ACC112 (cell line): Measurements from ENCODE around the gene ADK.
"Not testable (repeated sequence)": the region's sequence is repeated elsewhere in the genome, so short reads cannot be mapped to it uniquely, and the experiment has no call there.

Source experiments
- H2AFZ ChIP-seq: fragments of 200-600 bp; sonication (generic); one replicate; pipeline ENCODE4 v1.6.0; 2017; ENCODE audit warnings: antibody characterized with exemption, low read length; ENCODE audit not compliant: unreplicated experiment
- H3K27ac ChIP-seq: fragments of 200-600 bp; sonication (generic); 2 replicates; pipeline ENCODE4 v1.5.1; 2014; ENCODE audit warnings: low read depth, mild to moderate bottlenecking, antibody characterized with exemption, low read length, moderate library complexity
- H3K27me3 ChIP-seq: fragments of 200-600 bp; sonication (generic); 2 replicates; pipeline ENCODE4 v1.6.1; 2014; ENCODE audit warnings: mild to moderate bottlenecking, antibody characterized with exemption, low read length, moderate library complexity, mixed read lengths; ENCODE audit not compliant: insufficient read depth
- H3K36me3 ChIP-seq: fragments of 200-600 bp; sonication (generic); 2 replicates; pipeline ENCODE4 v1.6.1; 2016; ENCODE audit warnings: mild to moderate bottlenecking, antibody characterized with exemption, low read length, moderate library complexity, mixed read lengths; ENCODE audit not compliant: insufficient read depth
- H3K4me1 ChIP-seq: fragments of 200-600 bp; sonication (generic); one replicate; pipeline ENCODE4 v1.6.1; 2016; ENCODE audit warnings: low read length, mixed read lengths; ENCODE audit not compliant: insufficient read depth, unreplicated experiment, control insufficient read depth
- H3K4me3 ChIP-seq: fragments of 200-600 bp; sonication (generic); 2 replicates; pipeline ENCODE4 v1.5.1; 2014; ENCODE audit warnings: mild to moderate bottlenecking, low read depth, low read length
- H3K79me2 ChIP-seq: fragments of 200-600 bp; sonication (generic); one replicate; pipeline ENCODE4 v1.6.0; 2016; ENCODE audit warnings: low read length; ENCODE audit not compliant: control insufficient read depth, unreplicated experiment, insufficient read depth

Gene ADK

DNA sequence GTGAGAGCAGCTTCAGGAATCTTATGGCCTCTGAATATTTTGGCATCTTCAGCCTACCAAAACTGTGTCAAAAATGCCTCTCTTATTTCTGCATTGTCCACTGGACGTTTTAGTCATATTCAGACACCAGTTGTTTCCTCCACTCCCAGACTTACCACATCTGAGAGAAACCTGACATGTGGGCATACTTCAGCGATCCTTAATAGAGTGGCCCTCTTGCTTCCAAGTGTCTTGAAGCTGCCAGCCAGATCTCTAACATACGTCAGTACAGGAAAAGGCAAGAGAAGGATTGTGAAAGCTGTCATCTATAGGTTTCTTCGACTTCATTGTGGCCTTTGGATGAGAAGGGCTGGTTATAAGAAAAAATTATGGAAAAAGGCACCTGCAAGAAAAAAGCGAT is 376.6 kb downstream of the ADK start:
- not testable (repeated sequence) for H3K27me3 ChIP-seq, H3K79me2 ChIP-seq, H3K27ac ChIP-seq

DNA sequence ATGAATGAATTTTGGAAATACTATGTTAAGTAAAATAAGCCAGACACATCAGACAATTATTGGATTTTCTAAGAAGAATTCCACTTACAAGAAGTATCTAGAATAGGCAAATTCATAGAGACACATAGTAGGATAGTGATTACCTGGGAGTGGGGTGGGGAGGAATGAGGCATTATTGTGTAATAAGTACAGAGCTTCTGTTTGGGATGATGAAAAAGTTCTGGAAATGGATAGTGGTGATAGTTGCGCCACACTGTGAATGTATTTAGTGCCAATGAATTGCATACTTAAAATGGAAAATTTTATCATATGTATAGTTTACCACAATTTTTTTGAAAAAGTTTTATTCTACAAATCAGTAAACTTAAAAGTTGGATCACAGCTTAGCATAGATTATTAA is 378.2 kb downstream of the ADK start:
- Histone ChIP-seq H2AFZ (no peak overlapping the region), H3K4me1 (no peaks in the 10 kb centered on the region), H3K27ac (no peak overlapping the region), H3K36me3 (peaks cover 6% of the 10 kb centered on the region; the same call in 1 of the 2 replicates), H3K27me3 (no peaks in the 10 kb centered on the region), H3K79me2 (no peaks in the 10 kb centered on the region), H3K4me3 (no peak overlapping the region)

More for the DNA sequence above, 376.6 kb downstream of the ADK start:
- H3K36me3 ChIP-seq, H2AFZ ChIP-seq, H3K4me1 ChIP-seq, H3K4me3 ChIP-seq: not testable (repeated sequence)

DNA sequence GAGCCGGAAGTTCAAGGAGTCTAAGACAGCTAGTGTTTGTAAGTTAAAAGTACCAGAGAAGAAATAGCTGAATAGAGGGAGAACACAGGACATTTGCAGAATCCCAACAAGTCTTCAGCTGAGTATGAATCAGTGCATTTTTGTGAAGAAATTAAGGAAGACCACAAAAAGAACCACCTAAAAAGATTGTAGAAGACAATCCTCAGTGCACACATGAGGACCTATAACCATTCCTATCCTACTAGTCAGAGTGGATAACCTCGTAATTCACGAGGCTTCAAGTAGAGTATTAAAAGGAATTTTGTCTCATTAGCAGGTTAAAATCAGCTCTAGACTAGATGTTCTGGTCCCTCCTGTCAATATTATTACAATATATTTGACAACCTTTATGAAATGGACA is 380.0 kb downstream of the ADK start:
- Histone ChIP-seq H3K4me3 (no peak overlapping the region), H3K79me2 (no peaks in the 10 kb centered on the region), H3K27ac (no peak overlapping the region), H3K27me3 (no peaks in the 10 kb centered on the region), H3K36me3 (peaks cover 6% of the 10 kb centered on the region; the same call in 1 of the 2 replicates), H2AFZ (no peak overlapping the region), H3K4me1 (no peaks in the 10 kb centered on the region)

DNA sequence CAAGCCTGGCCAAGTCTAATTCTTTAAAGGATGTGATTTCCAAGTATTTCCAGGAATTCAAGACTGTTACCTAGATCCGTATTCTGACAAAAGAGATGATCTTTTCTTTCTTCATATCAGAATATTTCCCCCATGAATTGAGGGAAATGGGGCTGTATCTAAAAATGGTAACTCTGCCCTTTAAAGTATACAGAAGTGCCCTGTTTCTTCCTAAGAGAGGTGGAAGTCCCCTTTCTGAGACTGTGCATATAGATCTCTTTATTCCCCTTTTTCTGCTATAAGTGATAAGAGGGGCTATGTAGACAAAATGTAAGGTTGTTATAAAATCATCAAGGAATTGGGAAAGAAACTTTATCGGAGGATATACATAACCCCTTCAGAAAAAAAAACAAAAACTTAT is 388.3 kb downstream of the ADK start:
- no peaks in the 10 kb centered on the region for H3K27me3 ChIP-seq
- H3K4me1 ChIP-seq = peaks cover 13% of the 10 kb centered on the region
- H3K27ac ChIP-seq = no peak overlapping the region
- H3K79me2 ChIP-seq = no peaks in the 10 kb centered on the region
- H3K36me3 ChIP-seq = no peaks in the 10 kb centered on the region
- H2AFZ ChIP-seq = no peak overlapping the region
- H3K4me3 ChIP-seq = no peak overlapping the region

DNA sequence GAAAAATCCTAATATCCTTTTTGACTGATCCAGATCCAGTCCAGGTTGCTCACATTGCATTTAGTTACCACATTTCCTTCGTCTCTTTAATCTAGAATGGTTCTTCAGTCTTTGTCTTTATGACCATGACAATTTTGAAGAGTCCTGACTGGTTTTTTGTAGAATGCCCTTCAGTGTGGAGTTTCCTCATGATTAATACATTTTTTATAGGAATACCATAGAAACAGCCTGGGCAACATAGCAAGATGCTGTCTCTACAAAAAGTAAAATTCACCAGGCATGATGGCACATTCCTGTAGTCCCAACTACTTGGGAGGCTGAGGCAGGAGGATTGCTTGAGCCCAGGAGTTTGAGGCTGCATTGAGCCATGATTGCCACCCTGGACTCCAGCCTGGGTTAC is 390.4 kb downstream of the ADK start:
- no peak overlapping the region for H2AFZ ChIP-seq
- peaks cover 16% of the 10 kb centered on the region for H3K4me1 ChIP-seq
- no peaks in the 10 kb centered on the region for H3K36me3 ChIP-seq
- H3K27ac ChIP-seq = no peak overlapping the region
- no peaks in the 10 kb centered on the region for H3K79me2 ChIP-seq
- no peak overlapping the region for H3K4me3 ChIP-seq
- no peaks in the 10 kb centered on the region for H3K27me3 ChIP-seq

DNA sequence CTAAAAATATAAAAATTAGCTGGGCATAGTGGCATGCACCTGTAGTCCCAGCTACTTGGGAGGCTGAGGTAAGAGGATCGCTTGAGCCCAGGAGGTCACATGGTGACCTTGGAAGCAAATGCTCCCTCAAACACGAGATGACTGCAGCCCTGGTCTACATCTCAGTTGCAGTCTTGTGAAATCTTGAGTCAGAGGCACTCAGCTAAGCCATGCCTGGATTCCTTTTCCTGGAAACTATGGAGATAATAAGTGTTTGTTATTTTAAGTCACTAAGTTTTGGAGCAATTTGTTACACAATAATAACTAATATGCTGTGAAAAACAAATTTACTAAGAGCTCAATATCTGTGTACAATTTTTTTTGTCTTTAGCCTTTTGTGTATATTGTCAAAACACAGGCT is 391.1 kb downstream of the ADK start:
- H3K79me2 ChIP-seq = no peaks in the 10 kb centered on the region
- no peaks in the 10 kb centered on the region for H3K36me3 ChIP-seq
- peak overlapping the region; percentile 87 for H3K27ac ChIP-seq
- H3K4me3 ChIP-seq = no peak overlapping the region
- peaks cover 16% of the 10 kb centered on the region for H3K4me1 ChIP-seq
- H2AFZ ChIP-seq = no peak overlapping the region
- no peaks in the 10 kb centered on the region for H3K27me3 ChIP-seq

DNA sequence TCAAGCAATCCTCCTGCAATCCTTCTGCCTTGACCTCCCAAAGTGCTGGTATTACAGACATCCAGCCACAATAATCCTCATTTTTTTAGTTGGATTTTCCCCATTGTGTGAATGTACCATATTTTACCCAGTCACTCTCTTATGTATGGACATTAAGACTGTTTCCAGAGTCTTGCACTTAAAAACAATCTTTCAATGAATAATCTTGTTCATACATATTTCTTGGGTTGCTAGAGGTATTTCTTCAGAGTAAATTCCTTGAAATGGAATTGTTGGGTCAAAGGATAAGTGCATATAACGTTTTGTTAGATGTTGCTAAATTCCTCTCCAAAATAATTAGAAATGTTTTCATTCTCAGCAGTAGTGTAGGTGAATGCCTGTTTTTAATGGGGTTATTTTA is 392.3 kb downstream of the ADK start:
- Histone ChIP-seq H3K27me3 (no peaks in the 10 kb centered on the region), H2AFZ (no peak overlapping the region), H3K4me3 (no peak overlapping the region), H3K79me2 (no peaks in the 10 kb centered on the region), H3K27ac (peak overlapping the region; percentile 52), H3K4me1 (peaks cover 16% of the 10 kb centered on the region), H3K36me3 (no peaks in the 10 kb centered on the region)

DNA sequence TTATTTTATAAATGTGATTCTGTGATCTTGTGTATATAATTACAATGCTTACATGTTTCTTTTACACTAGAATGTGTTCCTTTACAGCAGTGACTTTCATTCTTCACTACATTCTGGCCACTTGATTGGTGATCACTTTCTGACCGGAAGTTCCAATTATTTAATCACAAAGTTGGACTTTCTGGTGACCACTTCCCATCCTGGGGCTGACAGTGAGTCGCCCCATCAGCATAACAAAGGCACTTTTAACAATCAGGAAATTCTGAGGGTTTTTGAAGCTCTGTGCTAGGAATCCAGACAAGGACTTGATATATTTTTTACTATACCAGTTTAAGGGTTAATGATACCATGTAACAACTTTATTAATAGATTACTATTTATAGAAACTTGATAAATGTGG is 393.1 kb downstream of the ADK start:
- Histone ChIP-seq H3K27ac (peak overlapping the region; percentile 52), H3K4me3 (peak overlapping the region; percentile 10; the same call in 1 of the 2 replicates), H2AFZ (peak overlapping the region; percentile 11), H3K4me1 (peaks cover 16% of the 10 kb centered on the region), H3K36me3 (no peaks in the 10 kb centered on the region), H3K79me2 (no peaks in the 10 kb centered on the region), H3K27me3 (no peaks in the 10 kb centered on the region)

DNA sequence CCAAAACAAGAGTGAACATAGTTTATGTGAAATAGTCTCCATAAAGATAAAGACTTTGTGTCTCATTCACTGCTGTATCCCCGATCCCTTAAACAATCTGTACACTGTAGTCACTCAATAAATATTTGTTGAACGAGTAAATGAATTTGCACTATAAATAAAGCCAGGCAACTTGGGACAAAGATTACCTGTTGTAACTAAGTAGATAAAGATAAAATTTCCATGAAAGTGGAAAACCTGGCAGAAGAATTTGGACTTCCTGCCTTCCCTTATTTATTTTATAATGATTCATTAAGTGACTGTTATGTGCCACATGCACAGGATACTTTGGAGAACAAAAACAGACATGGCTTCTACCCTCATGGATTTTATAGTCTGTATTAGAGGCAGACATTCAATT is 397.7 kb downstream of the ADK start:
- Histone ChIP-seq H2AFZ (no peak overlapping the region), H3K36me3 (no peaks in the 10 kb centered on the region), H3K4me1 (peaks cover 6% of the 10 kb centered on the region), H3K4me3 (no peak overlapping the region), H3K79me2 (no peaks in the 10 kb centered on the region), H3K27ac (no peak overlapping the region), H3K27me3 (no peaks in the 10 kb centered on the region)

DNA sequence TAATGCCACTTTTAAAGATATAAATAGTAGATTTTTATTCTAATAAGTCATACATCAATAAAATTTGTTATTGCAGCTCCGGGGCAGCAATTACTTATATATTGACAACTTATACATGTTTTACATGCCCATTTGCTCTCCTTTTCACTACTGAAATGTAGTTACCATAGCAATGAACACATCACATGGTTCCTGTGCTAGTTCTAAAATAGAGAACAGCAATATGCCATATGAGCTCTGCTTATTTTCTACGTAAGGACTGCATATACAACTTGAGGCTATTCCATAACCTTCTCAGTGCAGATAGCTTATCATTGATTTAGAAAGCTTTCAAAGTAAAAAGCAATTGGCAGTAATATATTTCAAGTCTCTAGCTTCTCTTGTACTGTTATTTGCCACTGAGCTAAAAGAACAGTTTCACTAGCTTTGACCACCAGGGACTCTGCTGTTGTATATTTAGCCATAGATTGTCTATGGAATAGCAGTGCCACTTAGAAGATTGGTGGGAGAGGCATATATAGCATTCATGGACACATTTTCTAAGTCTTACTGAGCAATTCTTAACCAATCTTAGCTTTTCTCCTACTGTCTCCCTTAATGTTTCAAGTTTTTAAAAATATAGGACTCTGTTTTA is 405.2 kb downstream of the ADK start:
- Histone ChIP-seq H3K4me1 (no peaks in the 10 kb centered on the region), H3K27ac (no peak overlapping the region), H3K36me3 (no peaks in the 10 kb centered on the region), H3K79me2 (no peaks in the 10 kb centered on the region), H3K4me3 (no peak overlapping the region), H3K27me3 (no peaks in the 10 kb centered on the region), H2AFZ (no peak overlapping the region)

DNA sequence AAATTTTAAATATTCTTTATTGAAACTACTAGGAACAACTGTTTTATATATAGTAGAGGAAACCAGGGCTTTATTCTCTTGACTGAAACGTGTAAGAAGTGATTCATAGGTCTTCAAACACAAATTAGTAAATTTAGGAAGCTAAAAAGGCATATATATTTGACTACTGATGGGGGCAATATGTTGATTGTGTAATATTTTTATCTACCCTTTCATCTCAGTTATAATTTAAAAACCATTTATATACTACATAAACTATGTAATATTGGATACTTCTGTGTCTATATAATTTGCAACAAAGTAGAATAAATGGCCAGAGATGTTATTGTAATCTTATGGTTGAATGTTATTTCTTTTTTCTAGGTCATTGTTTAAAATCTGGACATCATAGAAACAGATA is 406.1 kb downstream of the ADK start:
- no peaks in the 10 kb centered on the region for H3K79me2 ChIP-seq
- no peaks in the 10 kb centered on the region for H3K4me1 ChIP-seq
- H3K4me3 ChIP-seq = no peak overlapping the region
- no peak overlapping the region for H2AFZ ChIP-seq
- no peaks in the 10 kb centered on the region for H3K36me3 ChIP-seq
- no peaks in the 10 kb centered on the region for H3K27me3 ChIP-seq
- no peak overlapping the region for H3K27ac ChIP-seq
